Breast epithelium (tissue), 4 donors: ENCODE measurements around the gene REC114. TPM values are rescaled to one million over a fixed set of nuclear protein-coding genes. Genes with fewer than 3 reads are reported as not detected.
"Not testable (repeated sequence)": the region's sequence is repeated elsewhere in the genome, so short reads cannot be mapped to it uniquely, and the experiment has no call there.

Experiments
- DNase-seq, 2 donors: peaks; one replicate each; pipeline ENCODE4 v3.0.0-alpha.2; 2019; ENCODE audit warnings: low spot score in 2 of 2
- H3K27ac ChIP-seq, 2 donors: fragments of 200-600 bp; sonication (generic) in 1 of 2; one replicate each; pipeline ENCODE4 v1.5.1; 2016 to 2019; ENCODE audit warnings: mild to moderate bottlenecking in 1 of 2
- H3K27me3 ChIP-seq, 2 donors: fragments of 200-600 bp; sonication (generic) in 1 of 2; one replicate each; pipeline versions ENCODE4 v1.5.1 to v1.6.0; 2017 to 2019; ENCODE audit warnings: control low read depth in 1 of 2, mild to moderate bottlenecking in 1 of 2
- H3K36me3 ChIP-seq: fragments of 200-600 bp; one replicate; pipeline ENCODE4 v1.5.1; 2019
- H3K4me1 ChIP-seq, 2 donors: fragments of 200-600 bp; sonication (generic); one replicate each; pipeline ENCODE4 v1.5.1; 2016 to 2019; ENCODE audit warnings: control low read depth in 1 of 2
- H3K4me3 ChIP-seq, 3 donors: fragments of 200-600 bp; sonication (generic); 1 replicate in 2 of 3; 2 replicates in 1 of 3; pipeline ENCODE4 v1.5.1; 2016 to 2019; ENCODE audit warnings: mild to moderate bottlenecking in 3 of 3, moderate library complexity in 2 of 3
- H3K9me3 ChIP-seq, 2 donors: fragments of 200-600 bp; sonication (generic) in 1 of 2; one replicate each; pipeline ENCODE4 v1.5.1; 2016 to 2019; ENCODE audit warnings: control low read depth in 1 of 2
- POLR2A ChIP-seq: fragments of 450-650 bp; IDR thresholded peaks from one replicate; pipeline ENCODE4 v1.6.1; 2016; ENCODE audit warnings: antibody characterized with exemption, mild to moderate bottlenecking, moderate library complexity
- POLR2AphosphoS5 ChIP-seq, 3 donors: sonication (generic); formaldehyde crosslinking; IDR thresholded peaks; one replicate each; pipeline ENCODE4 v1.6.1; 2017; ENCODE audit warnings: antibody characterized with exemption in 3 of 3
- intact Hi-C: fragments of 100-400 bp; cut with DNase I; formaldehyde crosslinking; loops from one replicate; pipeline ENCODE4 v1.15.1; 2023; ENCODE audit warnings: low total_unique reads
- total RNA-seq, 3 donors: library from RNA; depleted of rRNA; stranded (reverse); fragments of >200 nt; gene quantifications; one replicate each; pipeline ENCODE4 v1.1.0, GENCODE V29; 2016
- TF ChIP-seq, protein P1 (sequence below), 3 donors: fragments of 450-650 bp; IDR thresholded peaks; one replicate each; pipeline ENCODE4 v1.5.1; 2016 to 2017; ENCODE audit warnings: antibody characterized with exemption in 3 of 3, mild to moderate bottlenecking in 3 of 3, moderate library complexity in 3 of 3

Gene REC114
- total RNA-seq, 3 donors from 2014 or later: not detected

DNA sequence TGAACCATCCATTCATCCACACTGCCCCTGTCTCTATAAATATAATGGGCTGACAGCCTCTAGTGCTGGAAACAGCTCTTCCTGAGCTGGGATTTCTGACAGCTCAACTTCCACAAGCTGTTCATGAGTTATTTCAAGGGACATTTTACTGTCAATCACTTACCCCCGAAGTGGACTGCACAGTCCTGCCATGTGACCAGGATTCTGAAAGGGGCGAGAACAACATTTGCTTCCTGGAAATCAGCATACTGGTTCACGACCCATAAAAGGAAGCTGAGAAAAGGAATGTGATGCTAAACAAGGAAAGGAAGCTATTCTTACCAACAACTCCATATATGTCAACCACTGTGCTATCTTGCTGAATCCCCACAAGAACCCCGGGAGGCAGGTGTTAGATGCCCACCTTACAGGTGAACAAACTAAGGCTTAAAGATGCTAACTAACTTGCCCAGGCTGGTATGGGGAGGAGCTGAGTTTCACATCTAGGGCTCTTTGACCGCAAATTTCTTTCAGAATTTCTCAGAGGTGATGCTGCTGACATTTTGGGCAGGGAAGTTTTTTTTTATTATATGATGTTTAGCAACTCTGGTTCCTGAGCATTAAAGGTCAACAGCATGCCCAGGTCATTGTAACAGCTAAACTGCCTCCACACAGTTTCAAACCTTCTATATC is 16.5 kb upstream of the REC114 start:
- no peaks in the 10 kb centered on the region for H3K4me1 ChIP-seq
- no peak overlapping the region for H3K27ac ChIP-seq
- H3K9me3 ChIP-seq: no peaks in the 10 kb centered on the region
- peaks cover 0 to 6% of the 10 kb centered on the region in 2 donors for H3K27me3 ChIP-seq
- H3K36me3 ChIP-seq: no peaks in the 10 kb centered on the region
- H3K4me3 ChIP-seq: no peak overlapping the region
- DNase-seq: no peak
- intact Hi-C loops: no loop called here
- TF ChIP-seq POLR2AphosphoS5 (IDR thresholded peaks at IDR 0.05) (no peak), POLR2A (no peak)
- TF ChIP-seq, protein P1, sequence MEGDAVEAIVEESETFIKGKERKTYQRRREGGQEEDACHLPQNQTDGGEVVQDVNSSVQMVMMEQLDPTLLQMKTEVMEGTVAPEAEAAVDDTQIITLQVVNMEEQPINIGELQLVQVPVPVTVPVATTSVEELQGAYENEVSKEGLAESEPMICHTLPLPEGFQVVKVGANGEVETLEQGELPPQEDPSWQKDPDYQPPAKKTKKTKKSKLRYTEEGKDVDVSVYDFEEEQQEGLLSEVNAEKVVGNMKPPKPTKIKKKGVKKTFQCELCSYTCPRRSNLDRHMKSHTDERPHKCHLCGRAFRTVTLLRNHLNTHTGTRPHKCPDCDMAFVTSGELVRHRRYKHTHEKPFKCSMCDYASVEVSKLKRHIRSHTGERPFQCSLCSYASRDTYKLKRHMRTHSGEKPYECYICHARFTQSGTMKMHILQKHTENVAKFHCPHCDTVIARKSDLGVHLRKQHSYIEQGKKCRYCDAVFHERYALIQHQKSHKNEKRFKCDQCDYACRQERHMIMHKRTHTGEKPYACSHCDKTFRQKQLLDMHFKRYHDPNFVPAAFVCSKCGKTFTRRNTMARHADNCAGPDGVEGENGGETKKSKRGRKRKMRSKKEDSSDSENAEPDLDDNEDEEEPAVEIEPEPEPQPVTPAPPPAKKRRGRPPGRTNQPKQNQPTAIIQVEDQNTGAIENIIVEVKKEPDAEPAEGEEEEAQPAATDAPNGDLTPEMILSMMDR (IDR thresholded peaks at IDR 0.05): no peak

DNA sequence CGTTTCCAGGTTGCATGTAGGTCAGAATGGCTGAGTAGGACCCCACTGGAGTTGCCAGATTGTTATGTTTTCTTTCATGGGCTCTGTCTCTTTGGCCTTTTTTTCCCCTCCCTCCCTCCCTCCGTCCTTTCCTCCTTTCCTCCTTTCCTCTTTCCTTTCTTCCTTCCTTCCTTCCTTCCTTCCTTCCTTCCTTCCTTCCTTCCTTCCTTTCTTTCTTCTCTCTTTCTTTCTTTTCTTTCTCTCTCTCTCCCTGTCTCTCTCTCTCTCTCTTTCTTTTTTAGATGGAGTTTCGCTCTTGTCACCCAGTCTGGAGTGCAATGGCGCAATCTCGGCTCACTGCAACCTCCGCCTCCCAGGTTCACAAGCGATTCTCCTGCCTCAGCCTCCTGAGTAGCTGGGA is 11.6 kb upstream of the REC114 start:
- H3K4me1 ChIP-seq, H3K4me3 ChIP-seq, H3K36me3 ChIP-seq, H3K9me3 ChIP-seq, H3K27me3 ChIP-seq, intact Hi-C loops, H3K27ac ChIP-seq, DNase-seq: not testable (repeated sequence)

DNA sequence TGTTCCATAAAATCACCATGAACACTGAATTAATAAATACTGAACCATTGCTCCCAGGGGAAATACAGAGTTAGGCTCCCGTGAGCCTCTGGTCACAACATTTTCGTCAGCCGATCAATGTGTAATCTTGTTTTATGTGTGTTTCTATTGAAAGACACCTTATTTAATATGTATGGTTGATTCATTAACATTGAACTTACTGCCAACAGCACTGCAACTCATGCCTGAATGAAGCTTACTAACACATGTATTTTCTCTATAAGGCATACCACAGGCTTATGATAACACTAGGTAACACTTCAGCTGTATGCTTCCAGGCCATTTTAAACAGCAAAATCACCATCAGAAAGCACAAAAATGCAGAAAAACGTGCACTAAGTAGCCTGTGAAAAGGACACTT is 9.1 kb upstream of the REC114 start:
- no peak overlapping the region for H3K4me3 ChIP-seq
- no peak for DNase-seq
- no peaks in the 10 kb centered on the region for H3K36me3 ChIP-seq
- H3K4me1 ChIP-seq: no peaks in the 10 kb centered on the region
- no peak for TF ChIP-seq POLR2AphosphoS5 (IDR thresholded peaks at IDR 0.05)
- no peak for TF ChIP-seq POLR2A
- TF ChIP-seq, protein P1 (IDR thresholded peaks at IDR 0.05): no peak
- H3K9me3 ChIP-seq: no peaks in the 10 kb centered on the region
- H3K27me3 ChIP-seq: peaks cover 0 to 8% of the 10 kb centered on the region in 2 donors
- H3K27ac ChIP-seq: no peak overlapping the region
- intact Hi-C loops: no loop called here

DNA sequence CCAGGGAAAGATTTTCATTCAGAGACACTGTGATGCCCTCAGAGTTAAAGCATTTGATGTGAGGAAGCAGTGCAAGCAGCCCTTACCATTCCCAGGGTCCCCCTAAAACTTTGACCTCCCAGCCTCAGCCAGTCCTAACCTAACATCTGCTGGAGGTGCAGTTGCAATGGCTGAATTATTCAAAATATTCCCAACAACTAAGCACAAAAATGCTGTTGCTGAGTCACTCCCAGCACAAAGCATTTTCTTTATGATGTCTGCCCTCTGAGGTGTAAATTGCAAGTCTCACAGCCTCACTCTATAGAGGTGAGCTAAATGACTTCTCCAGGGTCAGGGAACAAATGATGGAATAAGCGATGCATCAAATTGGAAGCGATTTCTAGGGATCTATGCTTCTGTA is 6.4 kb upstream of the REC114 start:
- intact Hi-C loops: no loop called here
- TF ChIP-seq POLR2AphosphoS5 (IDR thresholded peaks at IDR 0.05) (no peak), POLR2A (no peak)
- TF ChIP-seq, protein P1 (IDR thresholded peaks at IDR 0.05): no peak
- H3K36me3 ChIP-seq: no peaks in the 10 kb centered on the region
- no peak for DNase-seq
- H3K27me3 ChIP-seq: peaks cover 0 to 14% of the 10 kb centered on the region in 2 donors
- no peaks in the 10 kb centered on the region for H3K9me3 ChIP-seq
- no peaks in the 10 kb centered on the region for H3K4me1 ChIP-seq
- H3K27ac ChIP-seq: no peak overlapping the region
- H3K4me3 ChIP-seq: no peak overlapping the region

DNA sequence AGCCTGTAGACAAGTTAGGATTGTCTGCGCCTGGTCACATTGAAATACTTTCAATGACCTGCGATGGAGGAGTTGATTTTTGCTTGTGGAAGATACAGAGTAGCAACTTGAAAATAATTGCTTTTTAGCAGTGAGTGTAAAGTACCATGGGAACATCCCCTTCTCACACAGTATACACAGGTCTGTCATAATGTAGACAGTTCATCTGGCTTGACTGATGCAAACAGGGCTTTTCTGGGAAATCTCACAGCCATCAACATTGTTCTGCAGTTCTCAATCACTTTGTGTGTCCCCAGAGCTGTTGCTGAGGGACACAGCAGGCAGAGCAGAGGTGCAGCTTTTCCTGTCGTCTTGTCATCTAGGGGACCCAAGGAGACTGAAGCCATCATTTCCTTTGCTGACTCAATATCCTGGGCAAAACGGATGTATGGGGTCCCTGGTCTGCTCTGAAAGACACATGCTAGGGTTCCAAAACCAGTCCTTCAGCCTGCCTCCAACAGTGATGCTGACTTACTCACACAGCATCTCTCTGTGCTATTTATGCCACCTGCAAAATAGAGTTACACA is 5.3 kb upstream of the REC114 start:
- Histone ChIP-seq H3K27me3 (peaks cover 0 to 14% of the 10 kb centered on the region in 2 donors), H3K9me3 (no peaks in the 10 kb centered on the region), H3K36me3 (no peaks in the 10 kb centered on the region), H3K4me1 (no peaks in the 10 kb centered on the region), H3K27ac (no peak overlapping the region), H3K4me3 (no peak overlapping the region)
- intact Hi-C loops: no loop called here
- TF ChIP-seq, protein P1 (IDR thresholded peaks at IDR 0.05): no peak
- no peak for DNase-seq
